Stomach (tissue), 4 donors: ENCODE data around the gene DIS3L2.

ENCODE experiments used
- CTCF ChIP-seq, 7 experiments: fragments of 450-650 bp in 4 of 7; fragments of 200-600 bp in 3 of 7; sonication (generic) in 3 of 7; IDR thresholded peaks; one replicate each; pipeline ENCODE4 v1.5.1; 2016 to 2019; ENCODE audit warnings: antibody characterized with exemption in 7 of 7, control low read depth in 2 of 7, mild to moderate bottlenecking in 1 of 7
- EP300 ChIP-seq: sonication (generic); formaldehyde crosslinking; IDR thresholded peaks from one replicate; pipeline ENCODE4 v1.6.1; 2017; ENCODE audit warnings: antibody characterized with exemption
- POLR2A ChIP-seq, 4 donors: fragments of 450-650 bp; IDR thresholded peaks; one replicate each; pipeline ENCODE4 v1.6.1; 2016; ENCODE audit warnings: antibody characterized with exemption in 4 of 4, control low read depth in 2 of 4, mild to moderate bottlenecking in 1 of 4, moderate library complexity in 1 of 4
- POLR2AphosphoS5 ChIP-seq, 3 donors: sonication (generic); formaldehyde crosslinking; IDR thresholded peaks; one replicate each; pipeline ENCODE4 v1.6.1; 2016; ENCODE audit warnings: antibody characterized with exemption in 3 of 3

DNA sequence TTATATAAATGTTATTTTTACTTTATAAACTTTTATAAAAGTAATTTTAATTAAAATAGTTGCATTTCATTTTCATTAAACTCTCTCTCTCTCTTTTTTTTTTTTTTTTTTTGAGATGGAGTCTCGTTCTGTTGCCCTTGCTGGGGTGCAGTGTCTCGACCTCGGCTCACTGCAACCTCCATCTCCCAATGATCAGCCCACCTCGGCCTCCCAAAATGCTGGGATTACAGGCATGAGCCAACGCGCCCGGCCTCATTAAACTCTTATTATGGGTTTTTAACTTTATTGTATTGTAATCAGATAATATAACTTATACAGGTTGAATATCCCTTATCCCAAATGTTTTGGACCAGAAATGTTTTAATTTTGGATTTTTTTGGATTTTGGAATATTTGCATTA lies 24.5 kb upstream of the DIS3L2 start:
- TF ChIP-seq POLR2AphosphoS5 (IDR thresholded peaks at IDR 0.05) (no peak), CTCF (IDR thresholded peaks at IDR 0.05) (no peak), POLR2A (IDR thresholded peaks at IDR 0.05) (no peak), EP300 (no peak)
